Kidney glomerular epithelial cell (primary cell): ENCODE measurements around the gene CTSC.

Experiments used
- DNase-seq: peaks from one replicate; lab custom pipeline; 2025; lab: John Stamatoyannopoulos, UW

CTSC gene

GRCh38 chr11:88317536-88317935, 20.0 kb downstream of the CTSC start:
- no peak for DNase-seq

GRCh38 chr11:88315981-88316441, 21.5 kb downstream of the CTSC start:
- DNase-seq, result no peak

- DNase-seq, result no peak
Measured at GRCh38 chr11:88315015-88315414, 22.5 kb downstream of the CTSC start.

GRCh38 chr11:88313441-88313840, 24.1 kb downstream of the CTSC start:
- no peak for DNase-seq

- no peak for DNase-seq
Measured at GRCh38 chr11:88312628-88313027, 24.9 kb downstream of the CTSC start.

- DNase-seq, result no peak
Measured at GRCh38 chr11:88310246-88310645, 27.3 kb downstream of the CTSC start.

GRCh38 chr11:88308576-88308975, 29.0 kb downstream of the CTSC start:
- no peak for DNase-seq

GRCh38 chr11:88307749-88308425, 29.6 kb downstream of the CTSC start:
- DNase-seq, result no peak

- DNase-seq, result no peak
Measured at GRCh38 chr11:88306785-88307184, 30.8 kb downstream of the CTSC start.

GRCh38 chr11:88305430-88305829, 32.1 kb downstream of the CTSC start:
- no peak for DNase-seq

- DNase-seq, result no peak
Measured at GRCh38 chr11:88304352-88304751, 33.2 kb downstream of the CTSC start.

- DNase-seq, result no peak
Measured at GRCh38 chr11:88303037-88303436, 34.5 kb downstream of the CTSC start.

GRCh38 chr11:88301488-88302140, 35.9 kb downstream of the CTSC start:
- DNase-seq, result no peak

GRCh38 chr11:88300888-88301487, 36.5 kb downstream of the CTSC start:
- no peak for DNase-seq

- DNase-seq, result no peak
Measured at GRCh38 chr11:88297863-88298262, 39.7 kb downstream of the CTSC start.

- peak; percentile 12 for DNase-seq
Measured at GRCh38 chr11:88297421-88297820, 40.1 kb downstream of the CTSC start.

- no peak for DNase-seq
Measured at GRCh38 chr11:88295028-88295427, 42.5 kb downstream of the CTSC start.

- DNase-seq, result no peak
Measured at GRCh38 chr11:88293931-88294330, 43.6 kb downstream of the CTSC start.

- DNase-seq, result peak; percentile 55
Measured at GRCh38 chr11:88292171-88292843, 45.2 kb downstream of the CTSC start.

GRCh38 chr11:88288560-88288959, 49.0 kb downstream of the CTSC start:
- DNase-seq, result no peak

- DNase-seq, result no peak
Measured at GRCh38 chr11:88284336-88285050, 53.0 kb downstream of the CTSC start.
